GM18517 (cell line): Measurements from ENCODE around the gene SPSB4.
"Not testable (repeated sequence)": the region's sequence is repeated elsewhere in the genome, so short reads cannot be mapped to it uniquely, and the experiment has no call there.

ENCODE experiments used
- ATAC-seq: cut with Tn5 transposase; IDR thresholded peaks from one replicate; pipeline ENCODE4 v1.9.1; 2021; ENCODE audit warnings: mild to moderate bottlenecking, moderate library complexity; ENCODE audit not compliant: unreplicated experiment

The SPSB4 gene

GRCh38 chr3:141114179-141114745 lies 63.1 kb downstream of the SPSB4 start:
- no peak for ATAC-seq

DNA sequence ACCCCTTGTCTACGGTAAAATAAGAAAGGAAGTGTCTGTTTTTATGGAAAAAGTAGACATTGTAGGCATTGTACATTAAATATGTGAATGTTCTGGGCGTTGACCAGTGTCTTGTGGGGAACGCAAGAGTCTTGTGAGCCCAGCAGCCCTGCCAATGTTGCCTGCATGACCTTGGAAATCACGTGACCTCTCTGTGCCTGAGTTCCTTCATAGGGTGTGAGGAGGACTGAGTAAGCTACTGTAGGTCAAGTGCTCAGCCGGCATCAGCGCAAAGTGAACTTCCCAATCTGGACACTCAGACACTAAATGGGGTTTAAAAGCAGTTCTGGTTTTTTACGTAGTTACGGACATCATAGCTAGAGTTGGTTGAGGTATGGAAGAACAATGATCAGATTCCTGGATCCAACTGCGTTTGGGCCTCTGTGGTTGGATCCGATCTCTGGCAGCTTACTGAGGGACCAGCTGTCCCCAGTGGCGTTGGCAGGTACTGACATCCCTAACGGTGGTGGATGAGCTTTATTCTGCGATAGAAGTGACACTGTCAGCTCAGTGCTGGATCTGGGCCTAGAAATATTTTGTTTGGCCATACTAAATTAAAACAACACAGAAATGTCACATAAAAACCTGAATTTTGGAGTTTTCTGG lies 63.8 kb downstream of the SPSB4 start:
- ATAC-seq: no peak

- ATAC-seq: no peak
These were observed 64.8 kb downstream of the SPSB4 start for GRCh38 chr3:141115789-141116541.

DNA sequence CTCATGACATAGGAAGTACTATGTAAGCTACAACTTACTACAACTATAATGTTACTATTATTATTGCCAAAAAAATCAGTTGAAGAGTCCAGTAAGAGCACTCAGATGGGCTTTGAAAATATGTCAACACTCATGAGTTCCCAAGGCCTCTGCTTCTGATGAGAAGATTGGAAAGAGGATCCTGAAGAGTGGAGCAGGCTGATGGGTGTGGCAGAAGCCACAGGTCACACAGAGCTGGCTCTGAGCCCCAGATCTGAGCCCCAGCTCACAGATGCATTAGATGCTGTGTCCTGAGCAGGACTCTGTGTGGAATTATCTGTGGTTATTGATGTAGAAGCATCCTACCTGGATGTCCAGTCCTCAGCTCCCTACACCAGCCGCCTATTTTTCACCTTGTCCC lies 65.6 kb downstream of the SPSB4 start:
- no peak for ATAC-seq

DNA sequence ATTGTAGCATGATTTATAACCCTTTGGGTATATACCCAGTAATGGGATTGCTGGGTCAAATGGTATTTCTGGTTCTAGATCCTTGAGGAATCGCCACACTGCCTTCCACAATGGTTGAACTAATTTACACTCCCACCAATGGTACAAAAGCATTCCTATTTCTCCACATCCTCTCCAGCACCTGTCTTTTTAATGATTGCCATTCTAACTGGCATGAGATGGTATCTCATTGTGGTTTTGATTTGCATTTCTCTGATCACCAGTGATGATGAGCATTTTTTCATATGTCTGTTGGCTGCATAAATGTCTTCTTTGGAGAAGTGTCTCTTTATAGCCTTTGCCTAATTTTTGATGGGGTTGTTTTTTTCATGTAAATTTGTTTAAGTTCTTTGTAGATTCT lies 66.8 kb downstream of the SPSB4 start:
- ATAC-seq: not testable (repeated sequence)

GRCh38 chr3:141122455-141123030 lies 71.4 kb downstream of the SPSB4 start:
- no peak for ATAC-seq

- ATAC-seq: no peak
These were observed 72.7 kb downstream of the SPSB4 start for GRCh38 chr3:141123677-141124410.

- no peak for ATAC-seq
These were observed 73.6 kb downstream of the SPSB4 start for GRCh38 chr3:141124715-141125114.

GRCh38 chr3:141125351-141125750 lies 74.2 kb downstream of the SPSB4 start:
- ATAC-seq: no peak

GRCh38 chr3:141126661-141127343 lies 75.7 kb downstream of the SPSB4 start:
- ATAC-seq: no peak

DNA sequence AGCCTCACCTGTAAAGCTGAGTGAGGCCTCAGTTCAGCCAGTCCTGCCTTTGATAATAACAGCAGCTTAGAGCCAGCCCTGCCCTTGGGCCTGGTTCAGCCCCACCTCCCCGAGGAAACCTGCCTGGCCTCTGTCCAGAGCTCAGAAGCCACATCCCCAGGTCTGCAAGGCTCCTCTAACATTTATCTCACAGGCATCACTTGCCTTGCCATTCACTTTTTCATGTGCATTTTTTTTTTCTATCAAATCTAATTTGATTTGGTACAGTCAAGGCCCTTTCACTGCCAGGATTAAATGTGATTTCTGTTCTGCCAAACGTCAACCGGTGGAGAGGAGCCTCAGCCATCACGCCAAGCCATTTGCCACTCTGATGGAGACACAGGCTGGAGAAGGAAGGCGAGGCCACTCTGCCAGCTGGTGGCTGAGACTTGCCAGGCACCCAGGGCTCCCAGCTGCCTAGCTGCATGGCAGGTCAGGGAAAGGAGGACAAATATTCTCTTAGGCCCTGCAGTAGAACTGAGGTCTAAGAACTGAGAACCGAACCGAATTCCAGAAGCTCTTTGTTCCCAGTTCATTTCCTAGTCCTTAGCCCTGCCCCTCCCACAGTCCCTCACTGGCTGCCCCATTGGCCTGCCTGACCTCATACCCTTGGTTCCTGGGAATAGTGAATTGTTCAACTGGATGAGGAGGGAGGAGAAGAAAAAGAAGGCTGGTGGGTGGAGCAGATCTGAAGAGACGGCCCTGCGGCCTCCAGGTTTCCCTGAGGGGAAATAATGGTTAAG lies 76.4 kb downstream of the SPSB4 start:
- ATAC-seq: no peak

- no peak for ATAC-seq
These were observed 77.1 kb downstream of the SPSB4 start for GRCh38 chr3:141128126-141128777.

GRCh38 chr3:141129049-141129448 lies 77.9 kb downstream of the SPSB4 start:
- ATAC-seq: no peak

GRCh38 chr3:141129541-141130011 lies 78.4 kb downstream of the SPSB4 start:
- ATAC-seq: no peak

GRCh38 chr3:141143517-141143916 lies 92.4 kb downstream of the SPSB4 start:
- ATAC-seq: no peak

DNA sequence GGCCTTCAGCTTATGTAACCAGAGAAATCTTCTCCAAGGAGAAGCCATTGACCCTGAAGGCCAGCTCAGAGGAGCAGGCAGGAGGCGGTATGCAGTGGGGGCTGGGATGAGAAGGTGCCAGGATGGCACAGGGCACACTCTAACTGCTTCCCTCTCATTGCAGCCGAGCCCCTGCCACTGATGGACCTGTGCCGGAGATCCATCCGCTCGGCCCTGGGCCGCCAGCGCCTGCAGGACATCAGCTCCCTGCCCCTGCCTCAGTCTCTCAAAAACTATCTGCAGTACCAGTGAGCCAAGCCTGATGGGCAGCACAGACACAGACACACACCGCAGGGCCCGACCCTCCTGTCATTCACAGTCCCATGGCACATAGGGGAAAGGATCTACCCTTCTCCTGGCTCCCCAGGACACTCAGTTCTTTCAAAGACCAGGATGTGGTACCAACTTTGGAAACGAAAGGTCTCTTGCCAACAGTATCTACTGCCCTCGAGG lies 95.9 kb downstream of the SPSB4 start:
- ATAC-seq: no peak

GRCh38 chr3:141147657-141148056 lies 96.5 kb downstream of the SPSB4 start:
- no peak for ATAC-seq

DNA sequence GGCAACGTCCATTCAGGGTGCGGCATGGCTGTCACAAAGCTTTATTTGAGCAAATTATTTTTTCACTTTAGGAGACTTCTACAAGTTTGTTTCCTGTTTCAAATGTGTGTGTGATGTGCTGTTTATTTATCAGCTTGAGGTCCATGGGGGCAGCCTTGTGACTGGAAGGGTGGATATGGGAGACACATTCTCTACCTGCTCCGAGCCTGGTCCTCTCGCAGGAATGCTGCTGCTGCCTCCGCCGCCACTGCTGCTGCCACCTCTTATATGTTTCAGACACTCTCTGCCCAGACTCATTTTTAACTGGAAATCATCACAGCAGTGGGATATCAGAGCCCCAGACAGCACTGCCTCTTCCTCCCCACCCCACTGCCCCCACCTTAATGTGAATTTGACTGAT lies 97.0 kb downstream of the SPSB4 start:
- no peak for ATAC-seq

- no peak for ATAC-seq
These were observed 97.6 kb downstream of the SPSB4 start for GRCh38 chr3:141148770-141149169.
